PC-3 (cell line): ENCODE results near the gene STARD3.

ENCODE experiments used
- EZH2 ChIP-seq: fragments of 300-600 bp; sonication (generic); IDR thresholded peaks from one replicate; pipeline ENCODE4 v1.6.1; 2017; ENCODE audit warnings: antibody characterized with exemption, mild to moderate bottlenecking, low read length; ENCODE audit not compliant: unreplicated experiment
- TF ChIP-seq, protein P1 (sequence below): fragments of 300-600 bp; sonication (generic); conservative IDR thresholded peaks from 2 replicates; pipeline ENCODE4 v1.5.1; 2017; ENCODE audit warnings: antibody characterized with exemption, low read depth, mild to moderate bottlenecking, low read length

DNA sequence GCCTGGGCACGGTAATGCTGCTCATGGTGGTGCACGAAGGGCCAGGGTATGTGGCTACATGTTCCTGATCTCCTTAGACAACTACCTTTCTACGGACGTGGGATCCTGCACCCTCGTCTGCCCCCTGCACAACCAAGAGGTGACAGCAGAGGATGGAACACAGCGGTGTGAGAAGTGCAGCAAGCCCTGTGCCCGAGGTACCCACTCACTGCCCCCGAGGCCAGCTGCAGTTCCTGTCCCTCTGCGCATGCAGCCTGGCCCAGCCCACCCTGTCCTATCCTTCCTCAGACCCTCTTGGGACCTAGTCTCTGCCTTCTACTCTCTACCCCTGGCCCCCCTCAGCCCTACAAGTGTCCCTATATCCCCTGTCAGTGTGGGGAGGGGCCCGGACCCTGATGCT is 74.9 kb downstream of the STARD3 start:
- TF ChIP-seq, protein P1, sequence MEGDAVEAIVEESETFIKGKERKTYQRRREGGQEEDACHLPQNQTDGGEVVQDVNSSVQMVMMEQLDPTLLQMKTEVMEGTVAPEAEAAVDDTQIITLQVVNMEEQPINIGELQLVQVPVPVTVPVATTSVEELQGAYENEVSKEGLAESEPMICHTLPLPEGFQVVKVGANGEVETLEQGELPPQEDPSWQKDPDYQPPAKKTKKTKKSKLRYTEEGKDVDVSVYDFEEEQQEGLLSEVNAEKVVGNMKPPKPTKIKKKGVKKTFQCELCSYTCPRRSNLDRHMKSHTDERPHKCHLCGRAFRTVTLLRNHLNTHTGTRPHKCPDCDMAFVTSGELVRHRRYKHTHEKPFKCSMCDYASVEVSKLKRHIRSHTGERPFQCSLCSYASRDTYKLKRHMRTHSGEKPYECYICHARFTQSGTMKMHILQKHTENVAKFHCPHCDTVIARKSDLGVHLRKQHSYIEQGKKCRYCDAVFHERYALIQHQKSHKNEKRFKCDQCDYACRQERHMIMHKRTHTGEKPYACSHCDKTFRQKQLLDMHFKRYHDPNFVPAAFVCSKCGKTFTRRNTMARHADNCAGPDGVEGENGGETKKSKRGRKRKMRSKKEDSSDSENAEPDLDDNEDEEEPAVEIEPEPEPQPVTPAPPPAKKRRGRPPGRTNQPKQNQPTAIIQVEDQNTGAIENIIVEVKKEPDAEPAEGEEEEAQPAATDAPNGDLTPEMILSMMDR: no peak
- TF ChIP-seq EZH2: no peak
